SK-N-MC (cell line): Measurements from ENCODE around the gene SUN2.

Experiments used
- EZH2 ChIP-seq: fragments of 200-600 bp; sonication (generic); IDR thresholded peaks from one replicate; pipeline ENCODE4 v1.6.1; 2017; ENCODE audit warnings: antibody characterized with exemption
- FOXP2 ChIP-seq: optimal IDR thresholded peaks from 2 replicates; pipeline ENCODE3; 2011; ENCODE audit warnings: mild to moderate bottlenecking, moderate library complexity; ENCODE audit not compliant: insufficient read depth; ENCODE audit errors: extremely low read length, control extremely low read depth
- POLR2AphosphoS5 ChIP-seq: IDR thresholded peaks from 2 replicates; pipeline ENCODE4 v1.6.1; 2012; ENCODE audit warnings: mild to moderate bottlenecking, low read depth, low read length, borderline replicate concordance

DNA sequence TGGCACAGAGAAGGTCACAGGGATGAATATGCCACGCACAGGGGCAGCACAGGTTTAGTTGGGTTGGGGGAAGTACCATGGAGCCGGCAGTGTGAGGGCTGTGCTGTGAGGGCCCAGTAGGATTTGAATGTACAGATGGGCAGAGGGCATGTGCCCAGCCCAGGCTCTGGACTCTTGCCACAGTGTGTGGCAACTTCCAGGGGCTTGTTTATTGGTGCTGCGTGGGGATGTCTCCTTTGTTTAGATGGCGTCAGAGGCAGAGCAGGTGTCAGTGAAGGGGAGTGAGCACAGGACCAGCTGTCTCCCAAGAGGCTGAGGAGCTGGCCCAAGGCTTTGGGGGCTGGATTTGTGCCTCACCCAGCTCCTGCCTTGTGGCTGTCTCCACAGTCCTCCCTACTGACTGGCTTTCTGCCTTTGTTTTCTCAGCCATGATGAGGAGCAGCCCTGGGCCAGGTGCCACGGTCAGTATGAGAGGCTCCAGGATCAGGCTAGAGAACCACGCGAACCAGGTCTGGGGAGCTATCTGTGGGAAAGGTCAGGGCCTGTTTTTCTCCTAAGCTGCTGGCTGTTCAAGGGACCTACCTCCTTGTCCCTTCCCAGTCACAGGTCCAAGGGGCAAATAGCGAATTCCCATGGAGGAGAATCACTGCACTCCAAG, 21.9 kb downstream of the SUN2 start:
- TF ChIP-seq EZH2 (no peak), POLR2AphosphoS5 (no peak; the same call in 1 of the 2 replicates), FOXP2 (no peak)
